NCI-H2081 (cell line): Measurements from ENCODE around the gene RPRM.
"Not testable (repeated sequence)": the region's sequence is repeated elsewhere in the genome, so short reads cannot be mapped to it uniquely, and the experiment has no call there.

Experiments
- DNase-seq, 2 experiments: peaks; one replicate each; lab custom pipeline; 2025; lab: John Stamatoyannopoulos, UW

RPRM gene

GRCh38 chr2:153478289-153479261 is at the start of gene RPRM:
TSS of gene RPRM (minus strand) at chr2:153478762. CDS start at chr2:153478565, 197 bp downstream.
- DNase-seq = peak; percentile 91 to 93

DNA sequence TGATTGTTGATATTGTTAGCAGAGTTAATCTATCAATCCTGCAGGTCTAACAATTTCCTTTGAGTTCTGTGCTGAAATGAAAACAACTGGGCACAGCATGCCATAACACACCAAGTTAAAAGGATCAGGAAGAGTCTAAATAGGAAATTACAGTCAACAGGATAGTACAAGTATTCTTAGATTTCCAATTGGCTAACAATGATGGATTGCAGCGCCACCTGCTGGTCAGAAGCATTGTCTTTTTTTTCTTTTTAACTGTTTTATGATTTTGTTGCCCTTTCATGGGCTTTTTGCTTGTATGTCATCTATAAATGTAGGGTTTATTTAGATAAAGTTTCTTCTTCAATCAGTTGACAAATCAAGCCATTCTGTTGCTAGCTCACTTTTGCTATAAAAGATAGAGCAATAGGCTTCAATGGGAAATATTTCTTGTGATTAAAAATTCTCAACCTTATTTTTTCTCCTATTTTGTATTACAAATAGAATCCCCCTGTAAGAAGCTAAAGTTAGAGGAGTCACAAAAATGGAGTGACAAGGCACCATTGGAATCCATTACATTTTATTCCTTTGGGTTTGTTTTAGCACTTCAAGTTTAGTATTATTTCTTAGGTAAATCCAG is 40.8 kb upstream of the RPRM start:
- DNase-seq = peak; percentile 68

GRCh38 chr2:153512331-153512730 is 33.8 kb upstream of the RPRM start:
- no peak for DNase-seq

- DNase-seq = no peak
Measured at GRCh38 chr2:153510996-153511395, 32.4 kb upstream of the RPRM start.

DNA sequence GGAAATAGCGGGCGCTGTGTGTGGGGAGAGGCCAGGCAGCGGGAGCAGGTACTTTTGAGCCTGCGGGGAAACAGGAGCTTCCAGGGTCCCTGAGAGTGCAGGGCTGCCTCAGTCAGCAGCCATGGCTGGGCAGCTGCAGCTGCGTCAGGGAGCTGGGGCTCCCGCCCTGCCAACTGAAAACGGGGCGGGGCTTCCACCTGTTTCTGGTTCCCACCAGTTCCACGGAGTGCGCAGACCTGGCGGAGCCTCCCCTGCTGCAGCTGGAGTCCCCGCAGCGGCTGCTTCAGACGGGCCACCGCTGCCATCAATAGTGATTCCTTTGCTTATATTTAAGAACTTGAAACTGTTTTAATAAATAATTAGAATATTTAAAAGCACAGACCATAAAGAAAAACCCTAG is 30.6 kb upstream of the RPRM start:
- no peak for DNase-seq

DNA sequence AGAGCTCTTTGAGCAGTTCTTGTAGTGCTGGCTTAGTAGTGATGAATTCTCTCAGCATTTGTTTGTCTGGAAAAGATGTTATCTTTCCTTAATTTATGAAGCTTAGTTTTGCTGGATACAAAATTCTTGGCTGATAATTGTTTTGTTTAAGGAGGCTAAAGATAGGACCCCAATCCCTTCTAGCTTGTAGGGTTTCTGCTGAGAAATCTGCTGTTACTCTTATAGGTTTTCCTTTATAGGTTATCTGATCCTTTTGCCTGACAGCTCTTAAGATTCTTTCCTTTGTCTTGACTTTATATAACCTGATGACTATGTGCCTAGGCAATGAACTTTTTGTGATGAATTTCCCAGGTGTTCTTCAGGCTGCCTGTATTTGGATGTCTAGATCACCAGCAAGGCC is 27.9 kb upstream of the RPRM start:
- not testable (repeated sequence) for DNase-seq

DNA sequence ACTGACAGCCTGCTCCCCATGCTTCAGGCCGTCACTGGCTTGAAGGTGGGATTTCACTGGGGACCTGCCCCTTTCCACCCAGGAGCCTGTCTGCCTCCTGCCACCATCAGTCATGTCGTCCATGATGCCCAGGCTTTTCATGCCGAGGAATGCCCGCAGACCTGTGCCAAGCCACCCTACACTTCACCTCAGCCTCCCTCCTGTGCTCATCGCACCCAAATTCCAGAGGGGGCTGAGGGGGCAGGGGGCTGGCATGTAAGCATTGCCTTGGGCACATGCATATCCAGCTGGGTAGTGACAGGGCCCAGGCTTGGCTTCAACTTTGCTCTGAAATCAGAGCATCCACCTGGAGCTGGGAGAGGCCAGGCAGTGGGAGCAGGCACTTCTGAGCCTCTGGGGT is 20.9 kb upstream of the RPRM start:
- no peak for DNase-seq

- no peak for DNase-seq
Measured at GRCh38 chr2:153497938-153498629, 19.5 kb upstream of the RPRM start.

- no peak for DNase-seq
Measured at GRCh38 chr2:153495725-153496124, 17.2 kb upstream of the RPRM start.

GRCh38 chr2:153488072-153488471 is 9.5 kb upstream of the RPRM start:
- peak in 1 of 2 experiments; percentile 12 for DNase-seq

GRCh38 chr2:153487448-153487847 is 8.9 kb upstream of the RPRM start:
- peak in 1 of 2 experiments; percentile 71 for DNase-seq

DNA sequence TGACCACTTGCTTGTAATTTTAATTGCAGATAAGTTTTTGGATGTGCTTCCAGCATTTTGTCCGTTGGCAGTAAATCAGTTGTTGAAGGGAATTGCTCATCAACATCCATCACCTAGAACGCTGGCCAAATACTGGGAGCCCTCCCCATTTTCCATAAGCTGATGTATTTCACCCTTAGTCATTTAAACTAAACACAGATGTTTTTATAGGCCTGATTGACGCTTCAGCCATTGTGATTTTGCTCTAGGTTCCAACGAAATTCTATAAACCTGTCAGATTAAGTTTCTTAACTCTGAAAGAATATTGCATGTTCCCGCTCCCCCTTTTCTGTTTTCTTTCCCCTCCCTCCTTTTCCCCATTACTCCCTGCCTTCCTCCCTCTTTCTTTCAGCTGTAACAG is 1.0 kb upstream of the RPRM start:
- DNase-seq = no peak

DNA sequence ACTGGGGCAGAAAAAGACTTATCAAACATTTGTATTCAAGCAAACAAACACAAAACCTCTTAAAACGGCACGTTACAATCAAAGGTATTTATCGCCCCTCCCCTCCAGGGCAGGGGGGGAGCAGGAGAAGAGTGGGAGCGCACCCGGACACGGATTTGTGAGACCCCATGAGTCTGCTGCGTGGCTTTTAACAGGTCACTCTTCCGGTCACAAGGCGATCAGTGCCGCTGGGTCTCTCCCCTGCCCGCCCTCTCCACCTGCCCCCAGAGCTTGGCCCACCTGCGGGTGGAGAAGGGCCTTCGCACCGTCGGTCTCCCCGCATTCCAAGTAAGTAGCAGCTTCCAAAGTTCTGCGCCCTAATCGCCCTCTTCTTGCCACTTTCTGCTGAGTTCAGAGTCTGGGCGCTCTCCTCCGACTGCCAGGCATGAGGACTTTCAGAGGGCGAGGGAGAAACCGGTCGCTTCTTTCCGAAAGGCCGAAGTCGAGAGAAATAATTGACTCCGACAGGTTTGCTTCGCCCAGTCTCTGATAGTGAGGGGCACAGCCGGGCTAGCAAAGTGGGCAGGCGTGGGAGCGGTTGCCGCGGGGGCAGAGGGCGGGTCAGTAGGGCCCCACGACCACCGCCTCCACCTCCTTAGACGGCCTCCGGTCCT is 800 bp downstream of the RPRM start:
- peak; percentile 33 to 53 for DNase-seq

- DNase-seq = peak; percentile 74 to 84
Measured at GRCh38 chr2:153476816-153477635, 1.5 kb downstream of the RPRM start.

GRCh38 chr2:153476491-153476815 is 2.1 kb downstream of the RPRM start:
- no peak for DNase-seq

DNA sequence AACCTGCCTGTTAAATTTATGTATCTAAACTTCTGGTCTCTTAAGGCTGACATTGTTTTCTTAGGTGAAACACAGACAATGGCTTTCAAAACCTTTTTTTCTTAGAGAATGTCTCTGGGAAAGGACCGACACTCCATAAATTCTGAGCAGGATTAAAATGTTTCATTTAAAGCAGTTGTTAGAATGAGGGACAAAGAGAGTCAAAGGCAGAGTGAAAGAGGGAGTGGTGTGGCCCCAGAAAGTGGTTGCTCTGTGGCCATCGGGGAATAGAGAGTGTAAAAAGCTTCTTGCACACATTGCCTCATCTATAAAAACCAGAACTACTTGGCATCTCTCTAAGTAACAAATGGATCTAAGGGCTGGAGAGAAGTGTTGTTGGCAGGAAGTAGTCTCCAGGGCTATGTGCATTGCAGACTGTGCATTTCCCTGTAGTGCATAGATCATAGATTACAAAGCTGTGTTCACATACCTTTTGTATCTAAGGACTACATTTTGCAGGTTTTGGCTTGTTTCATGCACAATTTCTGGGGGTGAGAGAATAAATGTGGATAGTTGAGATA is 3.6 kb downstream of the RPRM start:
- DNase-seq = no peak

GRCh38 chr2:153474407-153474806 is 4.2 kb downstream of the RPRM start:
- no peak for DNase-seq

- DNase-seq = no peak
Measured at GRCh38 chr2:153470867-153471266, 7.7 kb downstream of the RPRM start.

- DNase-seq = peak in 1 of 2 experiments; percentile 31
Measured at GRCh38 chr2:153464395-153464794, 14.2 kb downstream of the RPRM start.

GRCh38 chr2:153462338-153462859 is 16.2 kb downstream of the RPRM start:
- no peak for DNase-seq

DNA sequence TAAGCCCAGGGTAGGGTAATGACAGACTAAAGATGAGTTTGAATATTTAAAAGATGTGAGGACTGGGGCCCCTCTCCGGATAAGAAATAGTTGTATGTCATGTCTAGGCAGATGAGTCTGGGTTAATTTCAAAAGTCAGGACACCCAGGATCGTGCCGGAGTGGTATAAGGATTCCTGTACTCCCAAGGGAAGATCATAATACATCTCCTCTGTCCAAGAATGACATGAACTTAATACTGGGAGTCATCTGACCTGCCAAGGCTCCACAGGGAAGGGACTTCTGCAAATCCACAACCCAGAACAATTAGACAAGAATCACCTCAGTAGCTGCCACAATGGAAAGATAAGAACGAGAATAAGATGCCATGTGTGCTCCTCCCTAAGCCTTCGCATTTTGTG is 17.1 kb downstream of the RPRM start:
- no peak for DNase-seq
